GM19239 (cell line): ENCODE data around the gene BTBD9.

Experiments
- DNase-seq: peaks from one replicate; pipeline ENCODE4 v3.0.0; 2011; ENCODE audit warnings: low spot score; ENCODE audit not compliant: insufficient read length
- FAIRE-seq: peaks from 2 replicates; lab custom pipeline; 2011; peaks lifted over from hg19 to GRCh38; lab: Jason Lieb, UNC

Gene BTBD9

GRCh38 chr6:38273325-38273724, 366.4 kb downstream of the BTBD9 start:
- DNase-seq: no peak
- no peak for FAIRE-seq

GRCh38 chr6:38272222-38272621, 367.5 kb downstream of the BTBD9 start:
- no peak for DNase-seq
- no peak for FAIRE-seq

DNA sequence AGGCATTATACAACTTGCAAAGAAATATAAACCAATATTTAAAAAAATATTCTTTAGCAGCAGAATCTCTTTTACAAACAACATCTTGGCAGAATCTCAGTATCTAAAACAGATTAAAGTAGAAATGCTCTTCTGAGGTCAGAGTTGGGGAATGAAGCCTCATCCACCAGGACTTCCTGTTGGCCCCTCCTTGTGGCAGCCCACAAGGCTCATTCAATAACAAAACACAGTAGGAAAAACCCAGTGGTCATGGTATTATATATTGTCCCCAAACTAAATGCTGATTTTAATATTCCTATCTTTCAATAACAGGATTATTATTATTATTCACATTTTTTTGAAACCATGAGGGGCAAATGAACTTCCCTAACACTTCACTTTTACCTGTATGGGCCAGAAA, 368.6 kb downstream of the BTBD9 start:
- DNase-seq (no peak), FAIRE-seq (no peak)

DNA sequence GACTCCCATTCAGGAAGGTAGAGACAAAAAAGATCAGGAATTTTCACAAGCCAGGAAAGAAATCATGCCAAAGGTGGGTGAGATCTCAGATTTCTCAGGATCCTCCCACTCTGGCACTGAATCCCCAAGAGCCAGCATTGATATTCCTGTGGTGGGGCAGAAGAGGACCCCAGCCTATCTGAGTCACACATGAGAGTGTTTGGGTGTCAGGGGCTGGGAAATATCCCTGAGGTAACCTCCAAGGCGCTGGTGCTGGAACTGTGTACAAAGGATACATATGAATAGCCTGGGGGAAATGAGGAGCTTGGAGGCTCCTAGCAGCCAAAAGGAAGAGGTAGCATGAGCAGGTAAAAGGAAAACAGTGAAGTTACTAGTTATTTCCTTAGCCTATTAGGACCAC, 369.4 kb downstream of the BTBD9 start:
- FAIRE-seq (no peak), DNase-seq (no peak)

- FAIRE-seq: no peak
- no peak for DNase-seq
Observed at GRCh38 chr6:38269461-38270172, 370.1 kb downstream of the BTBD9 start.

DNA sequence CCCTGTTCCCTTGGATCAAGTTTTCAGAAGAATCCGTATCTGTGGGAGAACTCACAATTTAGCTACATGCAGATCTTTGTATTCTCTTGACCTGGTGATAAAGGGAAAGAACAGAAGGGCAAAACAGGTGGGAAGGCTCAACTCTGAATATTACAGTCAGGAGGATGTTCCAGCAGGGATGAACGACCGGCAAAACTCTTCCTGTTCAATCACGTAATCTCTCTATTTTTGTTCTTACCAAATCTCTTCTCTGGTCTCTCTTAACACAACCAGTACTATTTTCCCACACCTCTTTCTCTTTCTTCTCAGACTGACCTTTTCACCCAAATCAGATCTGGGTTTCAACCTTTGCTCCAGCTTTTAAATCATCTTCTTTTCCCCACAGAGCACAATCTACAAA, 371.4 kb downstream of the BTBD9 start:
- FAIRE-seq (no peak), DNase-seq (no peak)

GRCh38 chr6:38266921-38267354, 372.8 kb downstream of the BTBD9 start:
- FAIRE-seq (no peak), DNase-seq (no peak)

GRCh38 chr6:38264605-38265004, 375.1 kb downstream of the BTBD9 start:
- FAIRE-seq: no peak
- no peak for DNase-seq

GRCh38 chr6:38262609-38263008, 377.1 kb downstream of the BTBD9 start:
- DNase-seq (no peak), FAIRE-seq (no peak)

GRCh38 chr6:38262026-38262425, 377.7 kb downstream of the BTBD9 start:
- no peak for FAIRE-seq

GRCh38 chr6:38261626-38262025, 378.1 kb downstream of the BTBD9 start:
- FAIRE-seq (no peak), DNase-seq (no peak)

More at GRCh38 chr6:38262026-38262425, 377.7 kb downstream of the BTBD9 start:
- no peak for DNase-seq

DNA sequence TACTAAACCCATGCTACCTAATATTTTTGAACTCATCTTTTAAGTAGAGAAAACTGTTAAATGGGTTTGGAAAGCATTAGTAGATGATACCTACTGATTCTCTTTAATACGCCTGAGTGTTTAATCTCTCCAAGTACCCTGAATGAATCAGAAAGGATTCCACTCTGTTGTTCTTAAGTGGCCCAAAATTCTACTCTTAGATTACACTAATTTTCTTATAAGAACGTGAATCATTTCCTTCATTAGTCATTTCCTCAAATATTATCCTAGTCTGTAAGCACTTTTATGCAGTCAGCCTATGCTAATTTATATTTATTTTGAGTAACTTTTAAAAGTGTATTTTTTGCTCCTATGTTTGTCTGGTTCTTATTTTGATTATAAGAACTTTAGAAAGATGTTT, 380.0 kb downstream of the BTBD9 start:
- DNase-seq (no peak), FAIRE-seq (no peak)

DNA sequence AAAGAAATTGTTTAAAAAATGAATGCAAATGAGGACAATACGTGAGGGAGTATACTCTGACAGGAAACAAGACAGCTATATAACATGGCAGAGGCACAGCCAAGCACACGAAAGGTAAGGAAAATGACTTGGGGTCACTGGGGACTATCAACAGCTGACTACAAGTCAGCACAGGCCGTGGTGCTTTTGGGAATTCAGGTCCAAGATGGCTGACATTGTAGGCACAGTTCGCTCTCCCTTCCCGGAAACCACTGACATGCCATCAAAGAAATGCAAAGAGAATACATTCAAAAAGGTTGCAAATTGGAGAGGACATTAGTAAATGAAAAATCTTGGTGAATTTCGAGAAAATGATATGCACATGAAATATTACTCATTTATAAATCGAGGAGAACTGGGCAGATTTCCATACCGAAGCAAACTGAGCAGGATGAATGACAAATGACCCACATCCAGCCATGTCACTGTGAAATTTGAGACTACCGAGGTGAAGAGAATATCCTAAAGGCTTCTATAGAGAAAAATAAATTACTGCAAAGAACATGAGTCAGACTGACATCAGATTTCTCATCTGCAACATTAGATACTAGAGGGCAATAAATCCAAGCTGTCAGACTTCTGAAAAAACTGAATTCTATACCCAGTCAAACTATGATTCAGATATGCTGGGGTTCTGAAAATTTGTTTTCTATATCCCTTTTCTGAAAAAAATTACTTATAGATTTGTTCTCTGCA, 391.1 kb downstream of the BTBD9 start:
- DNase-seq: no peak
- FAIRE-seq: no peak

DNA sequence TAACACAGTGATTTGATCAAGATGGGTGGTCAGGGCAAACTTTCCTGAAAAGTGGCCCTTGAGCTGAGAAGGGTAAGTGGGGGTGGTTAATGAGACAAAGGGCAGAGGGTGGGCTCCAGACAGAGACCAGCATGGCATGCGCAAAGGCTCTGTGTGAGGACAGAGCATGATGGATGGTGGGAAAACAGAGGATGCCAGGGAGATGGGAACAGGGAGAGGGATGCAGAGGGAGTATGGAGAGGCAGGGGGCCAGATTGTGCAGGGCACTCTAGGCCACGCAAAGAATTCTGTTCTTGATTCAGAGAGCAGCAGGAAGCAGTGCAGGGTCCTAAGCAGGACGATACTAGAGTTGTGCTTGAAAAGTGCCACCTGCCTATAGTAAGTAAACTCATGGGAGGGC, 394.4 kb downstream of the BTBD9 start:
- no peak for FAIRE-seq
- DNase-seq: no peak

DNA sequence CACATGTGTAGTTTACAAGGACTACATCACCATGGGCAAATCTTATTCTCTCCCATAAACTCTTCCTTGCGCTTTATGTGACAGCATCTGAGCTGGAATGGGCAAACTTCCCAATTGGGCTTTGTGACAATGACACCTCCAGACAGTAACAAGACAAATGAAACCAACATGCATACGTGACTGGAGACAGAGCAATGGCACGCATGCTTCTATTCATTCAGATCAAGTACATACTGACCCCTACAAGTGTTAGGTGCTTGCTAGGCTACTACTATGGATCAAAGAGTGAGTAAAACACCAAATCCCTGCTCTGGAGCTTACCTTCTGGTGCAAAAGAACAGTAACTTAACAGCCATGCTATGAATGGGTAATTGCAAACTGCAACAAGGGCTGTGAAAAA, 394.9 kb downstream of the BTBD9 start:
- FAIRE-seq (no peak), DNase-seq (no peak)

DNA sequence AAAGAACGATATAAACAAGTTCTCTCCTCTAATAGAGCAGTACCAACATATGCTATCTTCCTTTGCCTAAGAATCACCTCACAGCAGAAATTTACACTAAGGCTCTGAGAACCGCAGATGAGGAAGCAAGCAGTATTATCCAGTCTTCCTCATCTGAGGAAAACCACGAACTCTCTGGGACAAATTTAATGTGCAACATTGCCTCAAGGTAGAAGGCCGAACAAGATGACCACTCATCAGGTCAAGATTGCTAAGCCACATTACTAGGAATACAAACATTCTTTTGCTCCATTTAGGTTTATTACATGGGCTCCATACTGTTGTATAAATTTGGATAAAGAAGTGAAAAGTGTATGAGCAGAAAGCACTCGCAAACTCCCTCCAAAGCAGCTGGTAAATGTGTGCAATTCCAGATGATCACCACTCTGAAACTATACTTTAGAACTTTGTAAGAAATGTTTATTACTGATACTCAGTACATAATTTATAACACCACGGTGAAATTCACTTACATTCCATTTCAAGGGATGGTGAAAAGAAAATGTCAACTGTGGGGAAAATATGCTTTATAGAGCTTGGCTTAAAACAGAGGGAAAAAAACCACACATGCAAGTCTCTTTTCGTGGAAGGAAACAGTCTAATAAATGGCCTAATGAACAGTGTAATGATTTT, 398.4 kb downstream of the BTBD9 start:
- DNase-seq (no peak), FAIRE-seq (no peak)

- peak; percentile 71 for FAIRE-seq
- no peak for DNase-seq
Observed at GRCh38 chr6:38239719-38240451, 399.8 kb downstream of the BTBD9 start.

GRCh38 chr6:38236631-38237030, 403.1 kb downstream of the BTBD9 start:
- DNase-seq (no peak), FAIRE-seq (no peak)

DNA sequence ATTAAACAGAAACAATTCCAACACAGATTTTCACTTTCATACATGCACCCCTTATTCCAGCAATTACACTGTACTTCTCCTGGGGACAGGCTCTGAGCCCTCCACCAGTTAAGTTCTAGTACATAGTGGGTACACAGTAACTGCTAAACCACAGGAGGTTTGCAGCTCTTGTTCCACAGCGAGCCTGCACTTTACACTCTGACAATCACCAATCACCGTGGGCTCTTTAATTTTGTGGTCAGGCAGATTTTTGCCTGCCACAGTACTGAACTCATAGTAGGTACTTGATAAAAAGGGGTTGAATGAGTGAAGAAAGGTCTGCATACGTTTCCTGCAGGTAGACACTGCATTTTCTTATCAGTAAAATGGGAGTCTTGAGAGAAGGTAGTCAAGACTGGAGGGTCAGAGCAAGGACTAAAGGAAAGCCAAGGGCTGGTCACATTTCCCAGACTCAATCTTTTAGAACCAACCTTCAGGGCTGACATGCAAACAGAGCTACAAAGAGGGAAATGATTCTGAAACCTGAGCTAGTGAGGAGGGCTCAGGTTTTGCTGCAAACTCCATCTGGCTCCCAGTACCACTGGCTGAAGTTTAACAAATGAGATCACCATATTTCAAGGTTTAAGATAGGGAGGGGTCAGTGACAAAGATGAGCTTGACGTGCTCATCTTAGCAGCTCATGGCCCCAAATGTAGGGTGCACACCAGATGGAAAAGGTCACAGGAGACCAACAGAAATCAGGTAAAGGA, 404.6 kb downstream of the BTBD9 start:
- FAIRE-seq: peak; percentile 88
- DNase-seq: peak; percentile 36

DNA sequence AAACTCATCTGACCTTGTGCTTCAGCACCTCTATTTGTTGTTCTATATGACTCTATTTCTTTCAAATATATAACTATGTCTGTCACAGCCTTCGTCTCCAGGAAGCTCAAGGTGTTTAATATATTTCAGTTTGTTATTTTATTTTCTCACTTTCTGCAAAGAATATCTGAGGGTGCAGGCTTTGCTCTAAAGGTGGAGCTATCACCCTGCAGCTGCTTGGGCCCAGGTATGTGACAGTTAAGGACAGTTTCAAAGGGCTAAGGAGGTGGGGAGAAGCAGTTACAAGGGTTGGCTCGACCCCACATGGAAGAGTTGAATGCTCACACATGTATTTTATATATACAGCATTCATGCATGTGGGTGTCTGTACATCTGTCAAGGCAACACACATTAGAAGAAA, 405.6 kb downstream of the BTBD9 start:
- DNase-seq (no peak), FAIRE-seq (no peak)
